SU-DHL-6 (cell line): ENCODE results near the gene RPS28.

Experiments
- H2AFZ ChIP-seq: fragments of 200-600 bp; sonication (generic); 2 replicates; pipeline ENCODE4 v1.6.1; 2014; ENCODE audit warnings: low read depth, mild to moderate bottlenecking, moderate library complexity, mixed read lengths, antibody characterized with exemption, low read length; ENCODE audit not compliant: severe bottlenecking
- H3F3A ChIP-seq: fragments of 200-600 bp; shearing (Covaris generic); 2 replicates; pipeline ENCODE4 v1.6.0; 2016; ENCODE audit warnings: antibody characterized with exemption, mild to moderate bottlenecking; ENCODE audit not compliant: insufficient read depth
- H3K27ac ChIP-seq: fragments of 200-600 bp; sonication (generic); 2 replicates; pipeline ENCODE4 v1.5.1; 2016; ENCODE audit warnings: low read depth, mild to moderate bottlenecking, low read length, moderate library complexity, mixed read lengths
- H3K27me3 ChIP-seq: fragments of 200-600 bp; sonication (generic), shearing (Covaris generic); 2 replicates; pipeline ENCODE4 v1.6.0; 2014; ENCODE audit warnings: mild to moderate bottlenecking, low read length
- H3K36me3 ChIP-seq: fragments of 200-600 bp; sonication (generic); 2 replicates; pipeline ENCODE4 v1.6.1; 2014; ENCODE audit warnings: mild to moderate bottlenecking, low read length, mixed read lengths
- H3K4me2 ChIP-seq: fragments of 300-600, 200-600 bp; shearing (Covaris generic), sonication (generic); 2 replicates; pipeline ENCODE4 v1.6.0; 2014; ENCODE audit warnings: low read length, low read depth, mild to moderate bottlenecking; ENCODE audit not compliant: poor library complexity, severe bottlenecking
- H3K4me3 ChIP-seq: fragments of 200-600 bp; sonication (generic); 2 replicates; pipeline ENCODE4 v1.5.1; 2014; ENCODE audit warnings: antibody characterized with exemption, low read length, mild to moderate bottlenecking, mixed read lengths; ENCODE audit not compliant: insufficient read depth, poor library complexity, severe bottlenecking
- H3K79me2 ChIP-seq: fragments of 200-600 bp; sonication (generic); 2 replicates; pipeline ENCODE4 v1.6.1; 2014; ENCODE audit warnings: mild to moderate bottlenecking, low read length, moderate library complexity; ENCODE audit not compliant: insufficient read depth
- H3K9ac ChIP-seq: fragments of 200-600 bp; sonication (generic); 2 replicates; pipeline ENCODE4 v1.7.0; 2014; ENCODE audit warnings: mild to moderate bottlenecking, low read length
- H3K9me2 ChIP-seq: fragments of 200-600 bp; sonication (generic); replicated peaks from 2 replicates; pipeline ENCODE4 v1.6.1; 2014; ENCODE audit warnings: low read length; ENCODE audit not compliant: insufficient read depth
- H3K9me3 ChIP-seq: fragments of 200-600 bp; sonication (generic); 2 replicates; pipeline ENCODE4 v1.6.1; 2014; ENCODE audit warnings: low read length, mixed read lengths; ENCODE audit not compliant: insufficient read depth
- H4K20me1 ChIP-seq: fragments of 200-600 bp; sonication (generic); 2 replicates; pipeline ENCODE4 v1.6.1; 2014; ENCODE audit warnings: low read depth, mild to moderate bottlenecking, antibody characterized with exemption, low read length, moderate library complexity, mixed read lengths
- EZH2phosphoT487 ChIP-seq: fragments of 200-600 bp; sonication (generic), shearing (Covaris generic); conservative IDR thresholded peaks from 2 replicates; pipeline ENCODE4 v1.6.1; 2018; ENCODE audit warnings: mild to moderate bottlenecking, antibody characterized with exemption, low read length, moderate library complexity, mixed read lengths
- TF ChIP-seq, protein P1 (sequence below): fragments of 200-600 bp; sonication (generic); IDR thresholded peaks from one replicate; pipeline ENCODE4 v1.5.1; 2017; ENCODE audit warnings: antibody characterized with exemption, mild to moderate bottlenecking, low read length, moderate library complexity; ENCODE audit not compliant: insufficient read depth, poor library complexity, severe bottlenecking

RPS28 gene

DNA sequence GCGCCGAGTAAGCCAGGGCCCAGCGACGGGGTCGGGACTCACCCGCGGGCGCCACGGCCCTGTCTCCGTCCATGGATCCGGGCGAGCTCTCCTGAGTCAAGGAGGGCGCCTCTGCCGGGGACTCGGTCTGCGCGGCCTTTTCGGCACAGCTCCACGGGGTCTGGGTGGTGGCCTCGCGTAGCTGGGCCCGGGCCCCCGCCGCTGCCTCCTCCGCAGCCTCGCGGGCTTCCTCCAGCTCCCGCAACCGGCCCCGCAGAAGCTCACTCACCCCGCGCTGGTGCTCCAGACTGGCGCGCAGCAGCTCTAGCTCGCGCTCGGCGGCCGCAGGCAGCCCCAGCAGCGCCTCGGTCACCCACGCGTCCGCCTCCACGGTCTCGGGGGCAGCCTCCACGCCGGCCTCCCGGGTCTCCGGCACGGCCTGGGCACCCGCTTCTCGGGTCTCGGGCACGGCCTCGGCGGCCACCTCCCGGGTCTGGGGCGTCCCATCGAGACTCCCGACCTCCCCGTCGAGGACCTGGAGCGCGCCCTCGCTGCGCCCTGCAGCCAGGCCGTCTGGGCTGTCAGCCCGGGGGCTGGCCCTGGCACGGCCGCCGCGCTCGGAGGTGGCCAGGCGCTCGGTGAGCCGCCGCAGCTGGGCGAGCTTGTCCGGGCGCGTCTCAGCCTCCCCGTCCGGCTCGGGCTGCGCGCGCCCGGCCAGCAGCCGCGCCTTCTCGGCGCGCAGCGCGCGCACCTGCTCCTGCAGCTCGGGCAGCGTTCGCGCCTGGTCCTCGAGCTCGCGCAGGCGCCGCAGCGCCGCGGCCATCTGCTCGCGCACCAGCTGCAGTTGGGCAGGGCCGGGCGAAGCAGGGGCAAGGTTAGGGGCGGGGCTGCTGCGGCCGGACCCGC is 13.4 kb downstream of the RPS28 start:
- Histone ChIP-seq H3K27me3 (no peaks in the 10 kb centered on the region), H3K27ac (no peak overlapping the region), H3K9ac (peak overlapping the region; percentile 32; the same call in 1 of the 2 replicates), H2AFZ (no peak overlapping the region), H4K20me1 (no peaks in the 10 kb centered on the region), H3K4me2 (peak overlapping the region; percentile 51), H3F3A (no peaks in the 10 kb centered on the region), H3K79me2 (no peaks in the 10 kb centered on the region), H3K4me3 (peak overlapping the region; percentile 35), H3K9me3 (no peaks in the 10 kb centered on the region), H3K9me2 (no peaks in the 10 kb centered on the region), H3K36me3 (no peaks in the 10 kb centered on the region)
- TF ChIP-seq, protein P1, sequence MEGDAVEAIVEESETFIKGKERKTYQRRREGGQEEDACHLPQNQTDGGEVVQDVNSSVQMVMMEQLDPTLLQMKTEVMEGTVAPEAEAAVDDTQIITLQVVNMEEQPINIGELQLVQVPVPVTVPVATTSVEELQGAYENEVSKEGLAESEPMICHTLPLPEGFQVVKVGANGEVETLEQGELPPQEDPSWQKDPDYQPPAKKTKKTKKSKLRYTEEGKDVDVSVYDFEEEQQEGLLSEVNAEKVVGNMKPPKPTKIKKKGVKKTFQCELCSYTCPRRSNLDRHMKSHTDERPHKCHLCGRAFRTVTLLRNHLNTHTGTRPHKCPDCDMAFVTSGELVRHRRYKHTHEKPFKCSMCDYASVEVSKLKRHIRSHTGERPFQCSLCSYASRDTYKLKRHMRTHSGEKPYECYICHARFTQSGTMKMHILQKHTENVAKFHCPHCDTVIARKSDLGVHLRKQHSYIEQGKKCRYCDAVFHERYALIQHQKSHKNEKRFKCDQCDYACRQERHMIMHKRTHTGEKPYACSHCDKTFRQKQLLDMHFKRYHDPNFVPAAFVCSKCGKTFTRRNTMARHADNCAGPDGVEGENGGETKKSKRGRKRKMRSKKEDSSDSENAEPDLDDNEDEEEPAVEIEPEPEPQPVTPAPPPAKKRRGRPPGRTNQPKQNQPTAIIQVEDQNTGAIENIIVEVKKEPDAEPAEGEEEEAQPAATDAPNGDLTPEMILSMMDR: no peak
- no peak for TF ChIP-seq EZH2phosphoT487

DNA sequence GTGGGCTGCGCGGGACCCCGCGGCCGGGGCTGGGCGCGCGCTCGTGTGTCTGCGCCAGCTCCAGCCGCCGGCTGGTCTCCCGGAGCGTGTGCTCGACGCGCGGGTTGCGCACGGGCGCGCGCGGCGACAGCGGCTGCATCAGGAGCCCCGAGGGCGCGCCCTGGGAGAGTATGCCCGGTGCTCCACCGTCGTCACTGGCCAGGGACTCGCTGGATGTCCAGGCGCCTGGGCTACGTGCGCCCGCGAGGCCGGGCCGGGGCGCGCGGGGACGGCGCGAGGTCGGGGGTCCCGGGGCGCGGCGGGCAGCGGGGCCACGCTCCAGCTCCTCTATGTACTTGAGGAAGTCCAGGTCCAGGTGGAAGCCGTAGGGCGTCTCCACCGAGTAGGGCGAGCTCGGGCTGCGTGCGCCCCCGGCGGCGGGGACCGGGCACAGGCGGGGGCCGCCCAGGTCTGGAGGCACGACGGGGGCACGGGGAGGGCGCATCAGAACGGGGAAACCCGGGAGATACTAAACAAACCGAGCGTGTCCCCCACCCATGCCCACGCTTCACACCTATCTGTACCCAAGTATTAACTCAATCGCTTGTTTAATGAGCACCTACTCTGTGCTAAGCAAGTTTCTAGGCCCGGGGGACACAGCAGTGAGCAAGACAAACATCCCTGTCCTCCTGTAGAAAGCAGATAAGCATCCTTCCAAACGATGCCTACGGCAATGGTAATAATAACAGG is 14.2 kb downstream of the RPS28 start:
- H2AFZ ChIP-seq: no peak overlapping the region
- no peaks in the 10 kb centered on the region for H3K9me2 ChIP-seq
- H3K9ac ChIP-seq: peak overlapping the region; percentile 32; the same call in 1 of the 2 replicates
- H3F3A ChIP-seq: no peaks in the 10 kb centered on the region
- H3K27me3 ChIP-seq: no peaks in the 10 kb centered on the region
- H3K4me2 ChIP-seq: peak overlapping the region; percentile 51
- TF ChIP-seq, protein P1: no peak
- no peak for TF ChIP-seq EZH2phosphoT487
- H3K36me3 ChIP-seq: no peaks in the 10 kb centered on the region
- H3K4me3 ChIP-seq: peak overlapping the region; percentile 35
- H4K20me1 ChIP-seq: no peaks in the 10 kb centered on the region
- no peaks in the 10 kb centered on the region for H3K9me3 ChIP-seq
- no peaks in the 10 kb centered on the region for H3K79me2 ChIP-seq
- no peak overlapping the region for H3K27ac ChIP-seq

DNA sequence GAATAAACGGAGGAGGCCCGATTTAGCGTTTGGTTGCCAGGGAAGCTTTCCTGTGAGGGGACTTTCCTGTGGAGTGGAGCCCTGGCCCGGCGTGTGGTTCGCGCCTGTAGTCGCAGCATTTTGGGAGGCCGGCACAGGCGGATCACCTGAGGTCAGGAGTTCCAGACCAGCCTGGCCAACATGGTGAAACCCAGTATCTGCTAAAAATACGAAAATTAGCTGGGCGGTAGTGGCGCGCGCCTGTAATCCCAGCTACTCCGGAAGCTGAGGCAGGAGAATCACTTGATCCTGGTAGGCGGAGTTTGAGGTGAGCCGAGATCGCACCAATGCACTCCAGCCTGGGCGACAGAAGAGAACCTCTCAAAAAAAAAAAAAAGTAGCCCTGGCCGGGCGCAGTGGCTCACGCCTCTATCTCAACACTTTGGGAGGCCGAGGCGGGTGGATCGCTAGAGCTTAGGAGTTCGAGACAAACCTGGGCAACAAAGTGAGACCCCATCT is 14.8 kb downstream of the RPS28 start:
- Histone ChIP-seq H3K36me3 (no peaks in the 10 kb centered on the region), H3K79me2 (no peaks in the 10 kb centered on the region), H3K27ac (no peak overlapping the region), H3K9me2 (no peaks in the 10 kb centered on the region), H3F3A (no peaks in the 10 kb centered on the region), H3K9ac (no peak overlapping the region), H3K4me2 (peak overlapping the region; percentile 51), H3K4me3 (no peak overlapping the region), H2AFZ (no peak overlapping the region), H3K27me3 (no peaks in the 10 kb centered on the region), H3K9me3 (no peaks in the 10 kb centered on the region), H4K20me1 (no peaks in the 10 kb centered on the region)
- no peak for TF ChIP-seq EZH2phosphoT487
- TF ChIP-seq, protein P1: no peak
